ENCODE measurements around the gene DAB2. TPM values are rescaled to one million over a fixed set of nuclear protein-coding genes. Genes with fewer than 3 reads are reported as not detected.

The DAB2 gene
- total and polyA plus RNA-seq, 2 of the 8 experiments (the other 6 are each of a cell fraction or from before 2014, with no cell fraction given), result 2.6 to 4.9 TPM

GRCh38 chr5:39453606-39454005, 28.8 kb upstream of the DAB2 start:
- no peak overlapping the region for H2BK12ac ChIP-seq (ENCODE audit: low read depth, low read length)
- H3K27me3 ChIP-seq (replicated peaks in 1 of 4; ENCODE audit: control insufficient read depth in 3 of 4, extremely low read depth in 1 of 4, insufficient read depth in 3 of 4, low read length in 3 of 4), result no peaks in the 10 kb centered on the region
- no peak overlapping the region for H3K56ac ChIP-seq (replicated peaks; ENCODE audit: insufficient read length, low read depth, low read length)
- no peak overlapping the region for H4K8ac ChIP-seq (ENCODE audit: extremely low read depth, insufficient read depth, low read length)
- no peak overlapping the region for H2BK20ac ChIP-seq (ENCODE audit: low read length)
- H4K5ac ChIP-seq (ENCODE audit: insufficient read length, low read depth, low read length), result no peak overlapping the region
- H3K27ac ChIP-seq (ENCODE audit: low read depth, low read length), result no peak overlapping the region
- H3K18ac ChIP-seq (ENCODE audit: extremely low read depth, low read length), result no peak overlapping the region
- H2AK5ac ChIP-seq (ENCODE audit: low read depth, low read length), result no peak overlapping the region
- no peak overlapping the region for H3K4me2 ChIP-seq (ENCODE audit: insufficient read depth in 1 of 2, low read depth in 2 of 2, low read length in 2 of 2)
- no peak overlapping the region for H2BK120ac ChIP-seq (replicated peaks; ENCODE audit: low read depth, low read length)
- no peak overlapping the region for H3K4ac ChIP-seq (replicated peaks; ENCODE audit: insufficient read length, low read depth, low read length)
- CTCF ChIA-PET (ENCODE audit: partially characterized antibody), result interaction anchor here (1.0 to 1.1 kb wide), 2 partner anchors 29 to 115 kb away, joined by 3 read pairs; partner anchors contain the start of gene DAB2
- H3K4me3 ChIP-seq (ENCODE audit: extremely low read depth in 1 of 4, insufficient read depth in 2 of 4, low read depth in 3 of 4, low read length in 4 of 4), result no peak overlapping the region
- no peaks in the 10 kb centered on the region for H3K36me3 ChIP-seq (ENCODE audit: control insufficient read depth in 2 of 4, insufficient read depth in 4 of 4, low read length in 3 of 4)
- no peaks in the 10 kb centered on the region for H4K20me1 ChIP-seq (replicated peaks in 1 of 2; ENCODE audit: control insufficient read depth in 1 of 2, insufficient read depth in 2 of 2, low read length in 2 of 2)
- TF ChIP-seq EP300 (IDR thresholded peaks at IDR 0.05; ENCODE audit: borderline replicate concordance in 1 of 2, low read depth in 2 of 2, low read length in 2 of 2) (no peak), ASH2L (IDR thresholded peaks at IDR 0.05; ENCODE audit: low read length) (no peak), NANOG (IDR thresholded peaks at IDR 0.05; ENCODE audit: insufficient read depth, low read depth, low read length, poor library complexity, severe bottlenecking) (no peak), CREB1 (IDR thresholded peaks at IDR 0.05) (no peak), HDAC2 (IDR thresholded peaks at IDR 0.05; ENCODE audit: borderline replicate concordance in 1 of 2, low read depth in 2 of 2, low read length in 2 of 2) (no peak), EGR1 (IDR thresholded peaks at IDR 0.05; ENCODE audit: borderline replicate concordance, low read depth, low read length) (no peak), RAD21 (IDR thresholded peaks at IDR 0.05 in 1 of 2, conservative IDR thresholded peaks at IDR 0.05 in 1 of 2; ENCODE audit: low read depth in 2 of 2, low read length in 2 of 2) (no peak), SP2 (IDR thresholded peaks at IDR 0.05; ENCODE audit: low read length) (no peak), SP1 (IDR thresholded peaks at IDR 0.05; ENCODE audit: low read depth, low read length) (no peak), SIX5 (IDR thresholded peaks at IDR 0.05; ENCODE audit: low read depth, low read length) (no peak), CBX8 (IDR thresholded peaks at IDR 0.05; ENCODE audit: borderline replicate concordance, low read depth, low read length) (no peak), RBBP5 (IDR thresholded peaks at IDR 0.05; ENCODE audit: borderline replicate concordance, low read depth, low read length) (no peak), PHF8 (conservative IDR thresholded peaks at IDR 0.05; ENCODE audit: low read depth, low read length) (no peak), TBP (IDR thresholded peaks at IDR 0.05; ENCODE audit: low read depth, low read length) (no peak), RXRA (IDR thresholded peaks at IDR 0.05; ENCODE audit: insufficient read depth, low read depth, low read length) (no peak), YY1 (IDR thresholded peaks at IDR 0.05; ENCODE audit: low read depth, low read length) (no peak)
- no peak for FAIRE-seq
- H2BK5ac ChIP-seq (ENCODE audit: low read depth, low read length), result no peak overlapping the region
- H4K91ac ChIP-seq (replicated peaks; ENCODE audit: insufficient read length, low read length), result no peak overlapping the region
- no peaks in the 10 kb centered on the region for H3K23me2 ChIP-seq (ENCODE audit: low read depth, low read length)
- no peaks in the 10 kb centered on the region for H3K9me3 ChIP-seq (ENCODE audit: insufficient read depth in 2 of 2, low read depth in 1 of 2, low read length in 1 of 2)
- no peak overlapping the region for H2BK15ac ChIP-seq (ENCODE audit: low read length)
- no peaks in the 10 kb centered on the region for H3K4me1 ChIP-seq (replicated peaks in 1 of 4; ENCODE audit: control insufficient read depth in 3 of 4, insufficient read depth in 4 of 4, low read length in 3 of 4)
- no peak overlapping the region for H3K14ac ChIP-seq (ENCODE audit: insufficient read length)
- POLR2A ChIA-PET (ENCODE audit: partially characterized antibody), result no interaction called here
- DNase-seq (ENCODE audit: low read depth in 1 of 2, low spot score in 2 of 2), result no peak
- H3K9ac ChIP-seq (replicated peaks in 1 of 4; ENCODE audit: extremely low read depth in 1 of 4, low read depth in 3 of 4, low read length in 3 of 4), result no peak overlapping the region
- H3K23ac ChIP-seq (ENCODE audit: insufficient read length), result no peak overlapping the region
- no peak overlapping the region for H2AFZ ChIP-seq (ENCODE audit: low read length)
- H3K79me2 ChIP-seq (ENCODE audit: control insufficient read depth in 1 of 2, insufficient read depth in 2 of 2, low read length in 2 of 2), result no peaks in the 10 kb centered on the region
- no peaks in the 10 kb centered on the region for H3K79me1 ChIP-seq (ENCODE audit: low read depth, low read length)
